Parathyroid adenoma (tissue), 2 donors: Measurements from ENCODE around the gene IL17B.

ENCODE experiments used
- H2AFZ ChIP-seq: fragments of 300-600 bp; sonication (generic); one replicate; pipeline ENCODE4 v1.7.0; 2017; ENCODE audit warnings: antibody characterized with exemption, mild to moderate bottlenecking
- H3K27ac ChIP-seq: fragments of 300-600 bp; sonication (generic); one replicate; pipeline ENCODE4 v1.7.0; 2017
- H3K27me3 ChIP-seq: fragments of 300-600 bp; sonication (generic); one replicate; pipeline ENCODE4 v1.7.0; 2017; ENCODE audit warnings: low read length; ENCODE audit not compliant: control insufficient read depth, insufficient read depth
- H3K36me3 ChIP-seq: fragments of 300-600 bp; sonication (generic); one replicate; pipeline ENCODE4 v1.7.0; 2017; ENCODE audit warnings: low read length; ENCODE audit not compliant: control insufficient read depth, insufficient read depth
- H3K4me1 ChIP-seq: fragments of 300-600 bp; sonication (generic); one replicate; pipeline ENCODE4 v1.7.0; 2017; ENCODE audit warnings: control low read depth
- H3K4me2 ChIP-seq: fragments of 300-600 bp; sonication (generic); one replicate; pipeline ENCODE4 v1.7.0; 2017; ENCODE audit warnings: low read length
- H3K4me3 ChIP-seq: fragments of 300-600 bp; sonication (generic); one replicate; pipeline ENCODE4 v1.7.0; 2017; ENCODE audit warnings: low read depth, low read length
- H3K79me2 ChIP-seq: fragments of 300-600 bp; sonication (generic); one replicate; pipeline ENCODE4 v1.7.0; 2017; ENCODE audit warnings: control low read depth
- H3K9ac ChIP-seq: fragments of 300-600 bp; sonication (generic); one replicate; pipeline ENCODE4 v1.7.0; 2017; ENCODE audit warnings: mild to moderate bottlenecking
- H3K9me3 ChIP-seq: fragments of 300-600 bp; sonication (generic); one replicate; pipeline ENCODE4 v1.7.0; 2017; ENCODE audit warnings: low read length; ENCODE audit not compliant: control insufficient read depth
- TF ChIP-seq, protein P1 (sequence below): fragments of 300-600 bp; sonication (generic); IDR thresholded peaks from one replicate; pipeline ENCODE4 v1.7.0; 2017; ENCODE audit warnings: antibody characterized with exemption, mild to moderate bottlenecking
- donor health status: primary hyperparathyroidism.

IL17B gene

DNA sequence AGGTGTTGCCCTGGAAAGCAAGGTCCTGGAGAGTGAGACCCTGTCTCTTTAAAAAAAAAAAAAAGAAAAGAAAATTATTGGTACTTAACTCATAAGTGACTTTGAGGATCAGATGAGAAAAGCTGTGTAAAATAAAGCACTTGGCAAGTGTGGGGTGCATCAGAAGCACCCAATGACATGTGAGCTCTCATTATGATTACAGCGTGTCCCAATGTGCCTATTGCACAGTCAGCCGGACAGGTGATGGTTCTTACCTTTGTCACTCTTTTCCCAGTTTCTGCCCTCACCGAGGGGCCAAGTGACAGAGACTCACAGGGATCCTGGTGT, 40.4 kb upstream of the IL17B start:
- H3K4me3 ChIP-seq: no peak overlapping the region
- no peak overlapping the region for H3K27ac ChIP-seq
- TF ChIP-seq, protein P1, sequence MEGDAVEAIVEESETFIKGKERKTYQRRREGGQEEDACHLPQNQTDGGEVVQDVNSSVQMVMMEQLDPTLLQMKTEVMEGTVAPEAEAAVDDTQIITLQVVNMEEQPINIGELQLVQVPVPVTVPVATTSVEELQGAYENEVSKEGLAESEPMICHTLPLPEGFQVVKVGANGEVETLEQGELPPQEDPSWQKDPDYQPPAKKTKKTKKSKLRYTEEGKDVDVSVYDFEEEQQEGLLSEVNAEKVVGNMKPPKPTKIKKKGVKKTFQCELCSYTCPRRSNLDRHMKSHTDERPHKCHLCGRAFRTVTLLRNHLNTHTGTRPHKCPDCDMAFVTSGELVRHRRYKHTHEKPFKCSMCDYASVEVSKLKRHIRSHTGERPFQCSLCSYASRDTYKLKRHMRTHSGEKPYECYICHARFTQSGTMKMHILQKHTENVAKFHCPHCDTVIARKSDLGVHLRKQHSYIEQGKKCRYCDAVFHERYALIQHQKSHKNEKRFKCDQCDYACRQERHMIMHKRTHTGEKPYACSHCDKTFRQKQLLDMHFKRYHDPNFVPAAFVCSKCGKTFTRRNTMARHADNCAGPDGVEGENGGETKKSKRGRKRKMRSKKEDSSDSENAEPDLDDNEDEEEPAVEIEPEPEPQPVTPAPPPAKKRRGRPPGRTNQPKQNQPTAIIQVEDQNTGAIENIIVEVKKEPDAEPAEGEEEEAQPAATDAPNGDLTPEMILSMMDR: no peak
- H3K27me3 ChIP-seq: no peaks in the 10 kb centered on the region
- no peaks in the 10 kb centered on the region for H3K79me2 ChIP-seq
- H3K36me3 ChIP-seq: no peaks in the 10 kb centered on the region
- H3K4me2 ChIP-seq: no peak overlapping the region
- peaks cover 4% of the 10 kb centered on the region for H3K4me1 ChIP-seq
- H3K9ac ChIP-seq: no peak overlapping the region
- H3K9me3 ChIP-seq: no peaks in the 10 kb centered on the region
- no peak overlapping the region for H2AFZ ChIP-seq

DNA sequence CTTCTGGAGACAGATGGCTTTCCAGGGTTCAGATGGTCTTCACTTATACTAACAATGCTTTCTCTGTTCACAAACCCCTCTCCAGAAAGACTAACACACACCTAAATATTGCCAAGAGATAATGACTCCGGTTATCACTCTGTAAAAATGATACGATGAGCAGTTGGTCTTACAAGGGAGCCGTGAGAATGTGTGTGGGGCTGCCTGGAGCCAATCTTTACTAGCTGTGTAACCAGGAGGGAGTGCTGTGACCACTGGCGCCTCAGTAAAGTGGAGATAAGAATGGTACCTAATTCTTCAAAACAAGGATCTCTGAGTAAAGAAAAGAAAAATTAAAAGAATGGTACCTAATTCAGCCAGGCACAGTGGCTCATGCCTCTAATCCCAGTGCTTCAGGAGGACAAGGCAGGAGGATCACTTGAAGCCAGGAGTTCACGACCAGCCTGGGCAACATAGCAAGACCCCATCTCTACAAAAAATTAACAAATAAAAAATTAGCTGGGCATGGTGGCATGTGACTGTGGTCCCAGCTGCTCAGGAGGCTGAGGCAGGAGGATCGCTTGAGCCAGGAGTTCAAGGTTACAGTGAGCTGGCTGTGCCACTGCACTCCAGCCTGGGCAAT, 39.9 kb upstream of the IL17B start:
- H3K4me2 ChIP-seq: no peak overlapping the region
- no peak overlapping the region for H3K9ac ChIP-seq
- no peak overlapping the region for H3K4me3 ChIP-seq
- no peaks in the 10 kb centered on the region for H3K9me3 ChIP-seq
- H3K27me3 ChIP-seq: no peaks in the 10 kb centered on the region
- H3K4me1 ChIP-seq: peaks cover 4% of the 10 kb centered on the region
- TF ChIP-seq, protein P1: no peak
- H3K79me2 ChIP-seq: no peaks in the 10 kb centered on the region
- no peak overlapping the region for H3K27ac ChIP-seq
- H2AFZ ChIP-seq: no peak overlapping the region
- H3K36me3 ChIP-seq: no peaks in the 10 kb centered on the region

DNA sequence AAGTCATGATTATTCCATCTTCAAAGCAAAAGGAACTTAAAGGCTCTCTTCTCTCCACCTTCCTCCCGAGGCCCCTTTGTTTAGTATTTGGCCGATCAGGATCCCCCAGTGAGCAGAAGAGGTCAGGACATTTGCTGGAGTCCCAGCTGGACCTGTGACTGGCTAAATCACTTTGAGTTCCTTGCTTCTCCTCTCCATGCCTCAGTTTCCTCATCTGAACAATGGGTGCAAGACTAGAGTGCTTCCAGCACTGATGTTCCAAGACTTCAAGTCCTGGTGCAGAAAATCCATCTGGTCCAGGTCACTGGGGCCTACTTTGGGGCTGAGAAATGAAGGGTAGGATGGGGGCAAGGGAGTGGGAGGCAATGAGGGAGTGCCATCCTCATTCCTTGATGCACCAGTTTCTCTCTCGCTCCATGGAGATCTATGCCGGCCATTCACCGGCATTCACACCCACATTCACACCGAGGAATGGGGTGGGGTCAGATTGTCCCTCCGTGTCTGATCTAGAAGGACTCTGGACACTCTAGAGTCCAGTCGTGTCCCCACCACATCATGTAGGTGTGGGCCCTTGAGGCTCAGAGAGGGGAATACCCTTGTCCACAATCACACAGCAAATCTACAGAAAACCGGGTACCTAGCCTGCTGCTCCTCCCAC, 38.7 kb upstream of the IL17B start:
- Histone ChIP-seq H2AFZ (no peak overlapping the region), H3K27me3 (no peaks in the 10 kb centered on the region), H3K36me3 (no peaks in the 10 kb centered on the region), H3K9ac (no peak overlapping the region), H3K4me2 (no peak overlapping the region), H3K4me1 (peaks cover 1% of the 10 kb centered on the region), H3K27ac (no peak overlapping the region), H3K9me3 (no peaks in the 10 kb centered on the region), H3K4me3 (no peak overlapping the region), H3K79me2 (no peaks in the 10 kb centered on the region)
- TF ChIP-seq, protein P1: no peak

DNA sequence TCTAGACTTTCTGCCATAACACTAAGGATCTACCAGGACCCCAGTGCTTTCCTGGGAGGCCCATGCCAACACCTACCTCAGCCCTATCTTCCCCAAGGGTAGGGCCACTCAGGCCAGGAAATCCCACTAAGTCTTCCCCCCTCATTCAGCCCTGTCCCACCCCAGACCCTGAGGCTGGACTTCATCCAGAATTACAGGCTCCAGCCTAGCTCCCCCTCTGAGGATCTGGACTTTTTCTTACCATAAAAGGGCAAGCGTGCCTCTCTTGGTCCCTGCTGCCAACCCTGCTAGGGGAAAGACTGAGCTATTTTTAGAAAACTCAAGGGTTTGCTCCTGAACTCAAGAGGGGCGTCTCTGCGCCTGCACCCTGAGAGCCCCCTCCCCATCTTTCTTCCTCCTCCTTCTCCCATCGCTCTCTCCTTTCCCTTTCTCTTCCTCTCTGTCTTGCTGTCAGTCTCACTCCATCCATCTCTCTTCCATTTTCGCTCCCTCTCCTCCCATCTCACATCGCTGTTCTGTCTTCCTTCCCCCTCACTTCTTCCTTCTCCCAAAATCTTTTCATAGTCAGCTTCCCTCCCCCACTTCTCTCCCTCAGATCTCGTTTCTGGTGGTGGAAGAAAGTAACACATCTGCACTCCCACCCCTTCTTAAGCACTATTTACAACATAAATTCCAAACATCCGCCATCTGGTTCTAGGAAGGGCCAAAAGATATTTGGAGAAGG, 38.1 kb upstream of the IL17B start:
- no peak overlapping the region for H3K9ac ChIP-seq
- H3K27ac ChIP-seq: no peak overlapping the region
- no peak overlapping the region for H3K4me3 ChIP-seq
- no peaks in the 10 kb centered on the region for H3K9me3 ChIP-seq
- TF ChIP-seq, protein P1: no peak
- H3K4me2 ChIP-seq: no peak overlapping the region
- no peak overlapping the region for H2AFZ ChIP-seq
- no peaks in the 10 kb centered on the region for H3K36me3 ChIP-seq
- H3K27me3 ChIP-seq: no peaks in the 10 kb centered on the region
- no peaks in the 10 kb centered on the region for H3K4me1 ChIP-seq
- H3K79me2 ChIP-seq: no peaks in the 10 kb centered on the region
